ENCODE results near the gene SHBG. TPM values are rescaled to one million over a fixed set of nuclear protein-coding genes. Genes with fewer than 3 reads are reported as not detected.

Gene SHBG
- total and polyA plus RNA-seq, 2 of the 8 experiments (the other 6 are each of a cell fraction or from before 2014, with no cell fraction given) = 1.1 to 1.2 TPM

DNA sequence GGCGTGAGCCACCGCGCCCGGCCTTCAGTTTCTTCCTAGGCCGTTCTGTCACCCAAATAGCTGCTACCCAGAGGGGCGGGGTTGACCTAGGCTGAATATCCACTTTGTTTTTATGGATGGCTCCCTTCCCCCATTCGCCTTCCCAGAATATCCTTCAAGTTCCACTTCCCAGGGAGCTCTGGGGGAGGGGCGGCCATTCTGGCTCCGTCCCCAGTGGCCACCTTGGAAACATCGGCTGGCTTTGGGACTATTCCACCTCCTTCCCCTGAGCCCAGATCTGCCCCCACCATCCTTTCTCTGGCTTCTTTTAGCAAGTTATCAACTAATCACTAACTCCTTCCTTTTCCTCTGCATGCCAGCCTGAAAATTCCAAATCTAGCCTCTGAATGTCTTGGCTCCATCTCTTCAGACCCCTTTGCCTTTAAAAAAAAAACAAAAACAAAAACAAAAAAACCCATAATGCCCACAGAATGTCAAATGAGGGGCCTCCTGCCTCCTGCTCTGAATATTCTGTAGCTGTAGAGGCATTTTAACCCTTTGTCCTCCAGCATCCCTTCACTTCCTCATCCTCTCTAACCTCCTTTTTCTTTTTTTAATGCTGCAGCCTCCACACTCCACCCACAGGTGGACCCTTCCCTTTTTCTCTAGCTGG, 27.1 kb downstream of the SHBG start (continued):
- TF ChIP-seq CTCF (IDR thresholded peaks at IDR 0.05; ENCODE audit: control extremely low read depth in 1 of 3, insufficient read depth in 1 of 3, low read depth in 1 of 3, low read length in 3 of 3) = peak in 2 of 3 experiments; percentile 9 to 29; a peak in 2 of 4 replicates
- peak; percentile 62; the same call in 1 of the 2 replicates for TF ChIP-seq CHD2 (IDR thresholded peaks at IDR 0.05; ENCODE audit: low read length)
- no peak for TF ChIP-seq KDM5A (IDR thresholded peaks at IDR 0.05; ENCODE audit: low read length)
- TF ChIP-seq JUND (IDR thresholded peaks at IDR 0.05; ENCODE audit: low read length) = no peak
- no peak for TF ChIP-seq SP2 (IDR thresholded peaks at IDR 0.05; ENCODE audit: low read length)
- TF ChIP-seq CEBPB (IDR thresholded peaks at IDR 0.05; ENCODE audit: low read depth, low read length) = no peak
- no peak for TF ChIP-seq KDM4A (IDR thresholded peaks at IDR 0.05; ENCODE audit: low read depth, low read length, severe bottlenecking)
- no peak for TF ChIP-seq FOSL1 (IDR thresholded peaks at IDR 0.05; ENCODE audit: insufficient read depth, low read depth, low read length)
- no peak for TF ChIP-seq BCL11A (IDR thresholded peaks at IDR 0.05; ENCODE audit: low read depth in 2 of 2, low read length in 2 of 2)
- no peak for TF ChIP-seq NANOG (IDR thresholded peaks at IDR 0.05; ENCODE audit: insufficient read depth, low read depth, low read length, poor library complexity, severe bottlenecking)
- peak; percentile 29; the same call in 1 of the 2 replicates for TF ChIP-seq EGR1 (IDR thresholded peaks at IDR 0.05; ENCODE audit: borderline replicate concordance, low read depth, low read length)
- no peak for TF ChIP-seq CREB1 (IDR thresholded peaks at IDR 0.05)
- TF ChIP-seq ASH2L (IDR thresholded peaks at IDR 0.05; ENCODE audit: low read length) = peak; percentile 99
- TF ChIP-seq PHF8 (conservative IDR thresholded peaks at IDR 0.05; ENCODE audit: low read depth, low read length) = peak; percentile 28; the same call in 1 of the 2 replicates
- TF ChIP-seq GTF2F1 (IDR thresholded peaks at IDR 0.05; ENCODE audit: borderline replicate concordance, low read depth, low read length) = peak; percentile 57; the same call in 1 of the 2 replicates
- peak; percentile 80 for TF ChIP-seq YY1 (IDR thresholded peaks at IDR 0.05; ENCODE audit: low read depth, low read length)
- no peak for TF ChIP-seq TAF1 (IDR thresholded peaks at IDR 0.05; ENCODE audit: low read depth, low read length)
- no peak for TF ChIP-seq SAP30 (IDR thresholded peaks at IDR 0.05; ENCODE audit: insufficient read depth, insufficient replicate concordance, low read length)
- TF ChIP-seq, protein P1, sequence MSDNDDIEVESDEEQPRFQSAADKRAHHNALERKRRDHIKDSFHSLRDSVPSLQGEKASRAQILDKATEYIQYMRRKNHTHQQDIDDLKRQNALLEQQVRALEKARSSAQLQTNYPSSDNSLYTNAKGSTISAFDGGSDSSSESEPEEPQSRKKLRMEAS (IDR thresholded peaks at IDR 0.05) = no peak
- peak; percentile 6 to 32; a peak in 3 of 4 replicates for TF ChIP-seq RAD21 (IDR thresholded peaks at IDR 0.05 in 1 of 2, conservative IDR thresholded peaks at IDR 0.05 in 1 of 2; ENCODE audit: low read depth in 2 of 2, low read length in 2 of 2)
- no peak for TF ChIP-seq SUZ12 (IDR thresholded peaks at IDR 0.05; ENCODE audit: low read length)
- TF ChIP-seq NRF1 (IDR thresholded peaks at IDR 0.05; ENCODE audit: low read depth, low read length) = no peak
